ENCODE measurements around the gene PDZD4. TPM values are rescaled to one million over a fixed set of nuclear protein-coding genes. Genes with fewer than 3 reads are reported as not detected.

Gene PDZD4
- total and polyA plus RNA-seq, 2 experiments from 2014 or later: 30.5 to 230 TPM

DNA sequence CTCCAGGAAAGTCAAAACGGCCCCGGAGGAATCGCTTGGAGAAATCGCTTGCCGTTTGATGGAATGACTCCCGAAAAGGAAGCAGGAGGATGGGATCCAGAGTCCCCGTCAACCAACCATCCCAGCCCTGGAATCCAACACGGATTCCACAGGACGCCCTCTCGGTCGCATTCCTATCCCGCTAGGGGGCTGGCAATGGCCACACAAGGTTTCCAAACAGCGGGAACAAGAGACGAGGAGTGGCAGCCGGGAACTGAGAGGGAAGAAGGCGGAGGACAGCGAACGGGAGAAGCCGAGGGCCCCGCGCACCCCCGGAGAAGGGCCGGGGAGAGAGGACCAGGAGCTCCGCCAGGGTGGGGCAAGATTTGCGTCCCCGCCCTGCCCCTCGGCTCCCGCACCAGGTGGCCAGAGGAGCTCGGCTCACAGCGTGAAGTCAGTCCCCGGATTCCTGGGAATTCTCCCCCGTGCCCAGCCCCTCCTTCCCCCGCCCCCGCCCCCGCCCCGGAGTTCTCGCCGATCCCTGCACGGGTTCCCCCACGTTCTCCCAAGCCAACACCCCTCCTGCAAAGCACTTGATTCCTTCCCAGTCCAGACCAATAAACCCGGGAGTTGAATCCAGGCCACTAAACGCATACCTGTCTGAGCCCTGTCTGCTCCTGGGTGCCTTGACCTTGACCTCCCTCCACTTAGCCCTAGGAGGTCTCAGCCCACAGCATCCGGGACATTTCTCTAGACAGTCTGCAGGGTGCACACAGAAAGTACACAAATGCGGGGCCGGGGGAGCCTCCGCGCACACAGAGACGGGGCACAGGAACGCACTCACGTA is 1.4 kb downstream of the PDZD4 start:
- H3K36me3 Mint-ChIP-seq (ENCODE audit: low read depth): peaks cover 20% of the 10 kb centered on the region
- no peak overlapping the region for H2AFZ ChIP-seq
- H4K20me1 ChIP-seq (replicated peaks; ENCODE audit: insufficient read depth): no peaks in the 10 kb centered on the region; the same call in 1 of the 2 replicates
- peak overlapping the region; percentile 76 for H3K4me2 ChIP-seq
- peak overlapping the region; percentile 83 for H3K4me3 Mint-ChIP-seq
- H3K27ac ChIP-seq (ENCODE audit: low read depth): peak overlapping the region; percentile 95
- H3K27me3 Mint-ChIP-seq (ENCODE audit: insufficient read depth, low read depth, poor library complexity): peaks cover 12% of the 10 kb centered on the region
- DNase-seq (ENCODE audit: low spot score): peak; percentile 74
- TF ChIP-seq POLR2AphosphoS5 (IDR thresholded peaks at IDR 0.05; ENCODE audit: low read depth): no peak
- no peak for TF ChIP-seq CTCF (conservative IDR thresholded peaks at IDR 0.05; ENCODE audit: low read depth in 2 of 2)
- TF ChIP-seq, protein P1, sequence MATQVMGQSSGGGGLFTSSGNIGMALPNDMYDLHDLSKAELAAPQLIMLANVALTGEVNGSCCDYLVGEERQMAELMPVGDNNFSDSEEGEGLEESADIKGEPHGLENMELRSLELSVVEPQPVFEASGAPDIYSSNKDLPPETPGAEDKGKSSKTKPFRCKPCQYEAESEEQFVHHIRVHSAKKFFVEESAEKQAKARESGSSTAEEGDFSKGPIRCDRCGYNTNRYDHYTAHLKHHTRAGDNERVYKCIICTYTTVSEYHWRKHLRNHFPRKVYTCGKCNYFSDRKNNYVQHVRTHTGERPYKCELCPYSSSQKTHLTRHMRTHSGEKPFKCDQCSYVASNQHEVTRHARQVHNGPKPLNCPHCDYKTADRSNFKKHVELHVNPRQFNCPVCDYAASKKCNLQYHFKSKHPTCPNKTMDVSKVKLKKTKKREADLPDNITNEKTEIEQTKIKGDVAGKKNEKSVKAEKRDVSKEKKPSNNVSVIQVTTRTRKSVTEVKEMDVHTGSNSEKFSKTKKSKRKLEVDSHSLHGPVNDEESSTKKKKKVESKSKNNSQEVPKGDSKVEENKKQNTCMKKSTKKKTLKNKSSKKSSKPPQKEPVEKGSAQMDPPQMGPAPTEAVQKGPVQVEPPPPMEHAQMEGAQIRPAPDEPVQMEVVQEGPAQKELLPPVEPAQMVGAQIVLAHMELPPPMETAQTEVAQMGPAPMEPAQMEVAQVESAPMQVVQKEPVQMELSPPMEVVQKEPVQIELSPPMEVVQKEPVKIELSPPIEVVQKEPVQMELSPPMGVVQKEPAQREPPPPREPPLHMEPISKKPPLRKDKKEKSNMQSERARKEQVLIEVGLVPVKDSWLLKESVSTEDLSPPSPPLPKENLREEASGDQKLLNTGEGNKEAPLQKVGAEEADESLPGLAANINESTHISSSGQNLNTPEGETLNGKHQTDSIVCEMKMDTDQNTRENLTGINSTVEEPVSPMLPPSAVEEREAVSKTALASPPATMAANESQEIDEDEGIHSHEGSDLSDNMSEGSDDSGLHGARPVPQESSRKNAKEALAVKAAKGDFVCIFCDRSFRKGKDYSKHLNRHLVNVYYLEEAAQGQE (IDR thresholded peaks at IDR 0.05; ENCODE audit: unreplicated experiment): no peak
- no peak for TF ChIP-seq EZH2 (IDR thresholded peaks at IDR 0.05; ENCODE audit: low read depth, unreplicated experiment)
- no peak for TF ChIP-seq JUNB (IDR thresholded peaks at IDR 0.05; ENCODE audit: unreplicated experiment)
- TF ChIP-seq ETS1 (IDR thresholded peaks at IDR 0.05): no peak
- TF ChIP-seq STAT1 (IDR thresholded peaks at IDR 0.05; ENCODE audit: unreplicated experiment): no peak
- no peak for TF ChIP-seq ZNF331 (CRISPR knock-in tag; IDR thresholded peaks at IDR 0.05; ENCODE audit: low read depth)
- TF ChIP-seq ZNF462 (CRISPR knock-in tag; IDR thresholded peaks at IDR 0.05): no peak
- TF ChIP-seq CREB1 (CRISPR knock-in tag; IDR thresholded peaks at IDR 0.05; ENCODE audit: low read depth): no peak
- no peak for TF ChIP-seq NANOG (IDR thresholded peaks at IDR 0.05; ENCODE audit: borderline replicate concordance)
- TF ChIP-seq ZNF114 (CRISPR knock-in tag; IDR thresholded peaks at IDR 0.05): no peak
- no peak for TF ChIP-seq EZH2phosphoT487 (IDR thresholded peaks at IDR 0.05; ENCODE audit: unreplicated experiment)
- H3K27ac Mint-ChIP-seq: no peak overlapping the region
- H3K9me3 Mint-ChIP-seq: no peaks in the 10 kb centered on the region
- H3K36me3 ChIP-seq (ENCODE audit: insufficient read depth): no peaks in the 10 kb centered on the region
- H3K4me3 ChIP-seq: peak overlapping the region; percentile 75
- no peaks in the 10 kb centered on the region for H3K27me3 ChIP-seq (ENCODE audit: insufficient read depth)
- H3K9me2 ChIP-seq (ENCODE audit: insufficient read depth): no peaks in the 10 kb centered on the region
- ATAC-seq: peak; percentile 51
- H3K4me1 ChIP-seq (ENCODE audit: insufficient read depth): peaks cover 28% of the 10 kb centered on the region
- H3K79me2 ChIP-seq (replicated peaks; ENCODE audit: insufficient read depth): peaks cover 67% of the 10 kb centered on the region
- no peaks in the 10 kb centered on the region for H3F3A ChIP-seq (replicated peaks; ENCODE audit: low read depth)
- H3K4me1 Mint-ChIP-seq: peaks cover 41% of the 10 kb centered on the region

Measured in GM23338 (cell line).